ENCODE results near the gene IFI44L.

Gene IFI44L

GRCh38 chr1:78619803-78620579 is at the start of gene IFI44L:
Gene IFI44L, plus strand, starts transcription at chr1:78620448. Its CDS starts 7,468 bp downstream, at chr1:78627916.
- in situ Hi-C loops (cut with HindIII; ENCODE audit: low pct_unique_long_range_greater_than_20kb, low sequenced_read_pairs) = no loop called here
- TF ChIP-seq JUND (IDR thresholded peaks at IDR 0.05; ENCODE audit: low read depth) = no peak
- DNase-seq (ENCODE audit: low read depth in 1 of 2, low spot score in 1 of 2) = no peak

GRCh38 chr1:78570539-78570938 is 49.7 kb upstream of the IFI44L start:
- no peak for DNase-seq (ENCODE audit: low read depth in 1 of 2, low spot score in 1 of 2)
- no peak for TF ChIP-seq JUND (IDR thresholded peaks at IDR 0.05; ENCODE audit: low read depth)
- in situ Hi-C loops (cut with HindIII; ENCODE audit: low pct_unique_long_range_greater_than_20kb, low sequenced_read_pairs) = no loop called here

GRCh38 chr1:78577257-78578100 is 42.8 kb upstream of the IFI44L start:
- DNase-seq (ENCODE audit: low read depth in 1 of 2, low spot score in 1 of 2) = no peak
- in situ Hi-C loops (cut with HindIII; ENCODE audit: low pct_unique_long_range_greater_than_20kb, low sequenced_read_pairs) = no loop called here
- TF ChIP-seq JUND (IDR thresholded peaks at IDR 0.05; ENCODE audit: low read depth) = no peak

- TF ChIP-seq JUND (IDR thresholded peaks at IDR 0.05; ENCODE audit: low read depth) = no peak
- no peak for DNase-seq (ENCODE audit: low read depth in 1 of 2, low spot score in 1 of 2)
Observed at GRCh38 chr1:78586572-78586971, 33.7 kb upstream of the IFI44L start.

GRCh38 chr1:78587211-78587610 is 33.0 kb upstream of the IFI44L start:
- in situ Hi-C loops (cut with HindIII; ENCODE audit: low pct_unique_long_range_greater_than_20kb, low sequenced_read_pairs) = no loop called here
- no peak for TF ChIP-seq JUND (IDR thresholded peaks at IDR 0.05; ENCODE audit: low read depth)

More at GRCh38 chr1:78586572-78586971, 33.7 kb upstream of the IFI44L start:
- in situ Hi-C loops (cut with HindIII; ENCODE audit: low pct_unique_long_range_greater_than_20kb, low sequenced_read_pairs) = no loop called here

GRCh38 chr1:78591971-78592370 is 28.3 kb upstream of the IFI44L start:
- in situ Hi-C loops (cut with HindIII; ENCODE audit: low pct_unique_long_range_greater_than_20kb, low sequenced_read_pairs) = no loop called here
- no peak for DNase-seq (ENCODE audit: low read depth in 1 of 2, low spot score in 1 of 2)
- no peak for TF ChIP-seq JUND (IDR thresholded peaks at IDR 0.05; ENCODE audit: low read depth)

More at GRCh38 chr1:78587211-78587610, 33.0 kb upstream of the IFI44L start:
- no peak for DNase-seq (ENCODE audit: low read depth in 1 of 2, low spot score in 1 of 2)

GRCh38 chr1:78599294-78599693 is 21.0 kb upstream of the IFI44L start:
- TF ChIP-seq JUND (IDR thresholded peaks at IDR 0.05; ENCODE audit: low read depth) = no peak
- in situ Hi-C loops (cut with HindIII; ENCODE audit: low pct_unique_long_range_greater_than_20kb, low sequenced_read_pairs) = no loop called here

GRCh38 chr1:78601068-78601467 is 19.2 kb upstream of the IFI44L start:
- no peak for DNase-seq (ENCODE audit: low read depth in 1 of 2, low spot score in 1 of 2)
- TF ChIP-seq JUND (IDR thresholded peaks at IDR 0.05; ENCODE audit: low read depth) = no peak
- in situ Hi-C loops (cut with HindIII; ENCODE audit: low pct_unique_long_range_greater_than_20kb, low sequenced_read_pairs) = no loop called here

More at GRCh38 chr1:78599294-78599693, 21.0 kb upstream of the IFI44L start:
- no peak for DNase-seq (ENCODE audit: low read depth in 1 of 2, low spot score in 1 of 2)

- DNase-seq (ENCODE audit: low read depth in 1 of 2, low spot score in 1 of 2) = no peak
- in situ Hi-C loops (cut with HindIII; ENCODE audit: low pct_unique_long_range_greater_than_20kb, low sequenced_read_pairs) = no loop called here
- TF ChIP-seq JUND (IDR thresholded peaks at IDR 0.05; ENCODE audit: low read depth) = no peak
Observed at GRCh38 chr1:78603206-78603605, 17.0 kb upstream of the IFI44L start.

- in situ Hi-C loops (cut with HindIII; ENCODE audit: low pct_unique_long_range_greater_than_20kb, low sequenced_read_pairs) = no loop called here
- no peak for TF ChIP-seq JUND (IDR thresholded peaks at IDR 0.05; ENCODE audit: low read depth)
- no peak for DNase-seq (ENCODE audit: low read depth in 1 of 2, low spot score in 1 of 2)
Observed at GRCh38 chr1:78604643-78605042, 15.6 kb upstream of the IFI44L start.

GRCh38 chr1:78606274-78606673 is 14.0 kb upstream of the IFI44L start:
- TF ChIP-seq JUND (IDR thresholded peaks at IDR 0.05; ENCODE audit: low read depth) = no peak
- no peak for DNase-seq (ENCODE audit: low read depth in 1 of 2, low spot score in 1 of 2)
- in situ Hi-C loops (cut with HindIII; ENCODE audit: low pct_unique_long_range_greater_than_20kb, low sequenced_read_pairs) = no loop called here

GRCh38 chr1:78607334-78607927 is 12.8 kb upstream of the IFI44L start:
- no peak for TF ChIP-seq JUND (IDR thresholded peaks at IDR 0.05; ENCODE audit: low read depth)
- in situ Hi-C loops (cut with HindIII; ENCODE audit: low pct_unique_long_range_greater_than_20kb, low sequenced_read_pairs) = no loop called here
- DNase-seq (ENCODE audit: low read depth in 1 of 2, low spot score in 1 of 2) = peak in 1 of 2 experiments; percentile 20
